Measurements from ENCODE around the gene CEP164.

- TF ChIP-seq, protein P1, sequence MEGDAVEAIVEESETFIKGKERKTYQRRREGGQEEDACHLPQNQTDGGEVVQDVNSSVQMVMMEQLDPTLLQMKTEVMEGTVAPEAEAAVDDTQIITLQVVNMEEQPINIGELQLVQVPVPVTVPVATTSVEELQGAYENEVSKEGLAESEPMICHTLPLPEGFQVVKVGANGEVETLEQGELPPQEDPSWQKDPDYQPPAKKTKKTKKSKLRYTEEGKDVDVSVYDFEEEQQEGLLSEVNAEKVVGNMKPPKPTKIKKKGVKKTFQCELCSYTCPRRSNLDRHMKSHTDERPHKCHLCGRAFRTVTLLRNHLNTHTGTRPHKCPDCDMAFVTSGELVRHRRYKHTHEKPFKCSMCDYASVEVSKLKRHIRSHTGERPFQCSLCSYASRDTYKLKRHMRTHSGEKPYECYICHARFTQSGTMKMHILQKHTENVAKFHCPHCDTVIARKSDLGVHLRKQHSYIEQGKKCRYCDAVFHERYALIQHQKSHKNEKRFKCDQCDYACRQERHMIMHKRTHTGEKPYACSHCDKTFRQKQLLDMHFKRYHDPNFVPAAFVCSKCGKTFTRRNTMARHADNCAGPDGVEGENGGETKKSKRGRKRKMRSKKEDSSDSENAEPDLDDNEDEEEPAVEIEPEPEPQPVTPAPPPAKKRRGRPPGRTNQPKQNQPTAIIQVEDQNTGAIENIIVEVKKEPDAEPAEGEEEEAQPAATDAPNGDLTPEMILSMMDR (conservative IDR thresholded peaks at IDR 0.05 in 1 of 2, IDR thresholded peaks at IDR 0.05 in 1 of 2; ENCODE audit: extremely low read depth in 1 of 2, insufficient read depth in 1 of 2, low read depth in 1 of 2, low read length in 2 of 2), result no peak
- no peak for TF ChIP-seq EZH2 (IDR thresholded peaks at IDR 0.05; ENCODE audit: borderline replicate concordance, low read length)
Observed at GRCh38 chr11:117385906-117386305, 58.3 kb downstream of the CEP164 start.
